Endothelial cell of umbilical vein (primary cell): ENCODE results near the gene UQCC2.

Experiments used
- EZH2 ChIP-seq: IDR thresholded peaks from 2 replicates; pipeline ENCODE4 v1.6.1; 2012; ENCODE audit warnings: borderline replicate concordance, low read depth, mild to moderate bottlenecking, moderate library complexity, low read length, inconsistent platforms; ENCODE audit not compliant: severe bottlenecking
- MAX ChIP-seq: IDR thresholded peaks from 2 replicates; pipeline ENCODE4 v1.6.1; 2011; ENCODE audit not compliant: insufficient read depth, insufficient read length
- POLR2A ChIP-seq: IDR thresholded peaks from 2 replicates; pipeline ENCODE4 v1.6.1; 2012; ENCODE audit warnings: low read depth, mild to moderate bottlenecking, control low read depth, low read length
- TF ChIP-seq, protein P1 (sequence below), 2 donors: IDR thresholded peaks; 1 replicate in 1 of 2; 2 replicates in 1 of 2; pipeline ENCODE4 v1.5.1; 2011; ENCODE audit warnings: low read length in 2 of 2, mild to moderate bottlenecking in 2 of 2, moderate library complexity in 2 of 2, control low read depth in 1 of 2, inconsistent platforms in 1 of 2, low read depth in 1 of 2; ENCODE audit not compliant: insufficient read depth in 1 of 2; ENCODE audit errors: extremely low read depth in 1 of 2

GRCh38 chr6:33727126-33727525 is 15.6 kb upstream of the UQCC2 start:
- no peak for TF ChIP-seq POLR2A
- TF ChIP-seq MAX: no peak
- TF ChIP-seq, protein P1, sequence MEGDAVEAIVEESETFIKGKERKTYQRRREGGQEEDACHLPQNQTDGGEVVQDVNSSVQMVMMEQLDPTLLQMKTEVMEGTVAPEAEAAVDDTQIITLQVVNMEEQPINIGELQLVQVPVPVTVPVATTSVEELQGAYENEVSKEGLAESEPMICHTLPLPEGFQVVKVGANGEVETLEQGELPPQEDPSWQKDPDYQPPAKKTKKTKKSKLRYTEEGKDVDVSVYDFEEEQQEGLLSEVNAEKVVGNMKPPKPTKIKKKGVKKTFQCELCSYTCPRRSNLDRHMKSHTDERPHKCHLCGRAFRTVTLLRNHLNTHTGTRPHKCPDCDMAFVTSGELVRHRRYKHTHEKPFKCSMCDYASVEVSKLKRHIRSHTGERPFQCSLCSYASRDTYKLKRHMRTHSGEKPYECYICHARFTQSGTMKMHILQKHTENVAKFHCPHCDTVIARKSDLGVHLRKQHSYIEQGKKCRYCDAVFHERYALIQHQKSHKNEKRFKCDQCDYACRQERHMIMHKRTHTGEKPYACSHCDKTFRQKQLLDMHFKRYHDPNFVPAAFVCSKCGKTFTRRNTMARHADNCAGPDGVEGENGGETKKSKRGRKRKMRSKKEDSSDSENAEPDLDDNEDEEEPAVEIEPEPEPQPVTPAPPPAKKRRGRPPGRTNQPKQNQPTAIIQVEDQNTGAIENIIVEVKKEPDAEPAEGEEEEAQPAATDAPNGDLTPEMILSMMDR (IDR thresholded peaks at IDR 0.05; ENCODE audit: extremely low read depth in 1 of 2, insufficient read depth in 1 of 2, low read depth in 1 of 2, low read length in 2 of 2): no peak
- no peak for TF ChIP-seq EZH2
